Adrenal gland (tissue), 5 donors: Measurements from ENCODE around the gene NDUFAF8.

Source experiments
- CTCF ChIP-seq, 6 experiments: fragments of 450-650 bp in 4 of 6; fragments of 200-600 bp in 2 of 6; sonication (generic) in 1 of 6; IDR thresholded peaks; 1 replicate in 5 of 6; 2 replicates in 1 of 6; pipeline versions ENCODE4 v1.5.1 to v1.8.0; 2016 to 2021; ENCODE audit warnings: antibody characterized with exemption in 6 of 6, mild to moderate bottlenecking in 2 of 6, moderate library complexity in 1 of 6
- POLR2A ChIP-seq, 2 donors: fragments of 450-650 bp; IDR thresholded peaks; one replicate each; pipeline ENCODE4 v1.6.1; 2017; ENCODE audit warnings: antibody characterized with exemption in 2 of 2, mild to moderate bottlenecking in 2 of 2, moderate library complexity in 1 of 2
- donor health status: DM: no; HTN: no; CAD: no.

- TF ChIP-seq CTCF (IDR thresholded peaks at IDR 0.05) (no peak), POLR2A (IDR thresholded peaks at IDR 0.05) (no peak)
Observed at GRCh38 chr17:81231121-81231645, 7.9 kb upstream of the NDUFAF8 start.
